ENCODE measurements around the gene INPP4B.

INPP4B gene

DNA sequence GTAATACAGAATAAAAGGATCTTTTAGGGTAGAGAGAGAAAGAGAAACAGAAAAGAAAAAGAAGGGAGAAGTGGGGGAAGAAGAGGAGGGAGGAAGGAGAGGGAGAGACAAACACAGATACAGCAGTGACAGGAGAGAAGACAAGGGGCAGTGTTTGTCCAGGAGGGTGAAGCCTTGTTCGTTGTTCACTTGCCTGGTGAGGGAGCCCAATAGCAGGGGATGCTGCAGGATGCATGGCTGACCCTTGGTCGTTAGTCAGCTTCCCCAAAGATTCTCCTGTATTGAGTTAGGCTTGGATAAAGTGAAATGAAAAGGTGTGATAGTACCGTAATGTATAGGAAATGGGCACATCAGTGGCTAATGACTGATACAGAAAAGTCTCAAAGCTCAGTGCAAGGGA, 806.1 kb downstream of the INPP4B start:
- TF ChIP-seq, protein P1, sequence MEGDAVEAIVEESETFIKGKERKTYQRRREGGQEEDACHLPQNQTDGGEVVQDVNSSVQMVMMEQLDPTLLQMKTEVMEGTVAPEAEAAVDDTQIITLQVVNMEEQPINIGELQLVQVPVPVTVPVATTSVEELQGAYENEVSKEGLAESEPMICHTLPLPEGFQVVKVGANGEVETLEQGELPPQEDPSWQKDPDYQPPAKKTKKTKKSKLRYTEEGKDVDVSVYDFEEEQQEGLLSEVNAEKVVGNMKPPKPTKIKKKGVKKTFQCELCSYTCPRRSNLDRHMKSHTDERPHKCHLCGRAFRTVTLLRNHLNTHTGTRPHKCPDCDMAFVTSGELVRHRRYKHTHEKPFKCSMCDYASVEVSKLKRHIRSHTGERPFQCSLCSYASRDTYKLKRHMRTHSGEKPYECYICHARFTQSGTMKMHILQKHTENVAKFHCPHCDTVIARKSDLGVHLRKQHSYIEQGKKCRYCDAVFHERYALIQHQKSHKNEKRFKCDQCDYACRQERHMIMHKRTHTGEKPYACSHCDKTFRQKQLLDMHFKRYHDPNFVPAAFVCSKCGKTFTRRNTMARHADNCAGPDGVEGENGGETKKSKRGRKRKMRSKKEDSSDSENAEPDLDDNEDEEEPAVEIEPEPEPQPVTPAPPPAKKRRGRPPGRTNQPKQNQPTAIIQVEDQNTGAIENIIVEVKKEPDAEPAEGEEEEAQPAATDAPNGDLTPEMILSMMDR (IDR thresholded peaks at IDR 0.05; ENCODE audit: insufficient read depth, low read length, poor library complexity, severe bottlenecking): no peak
- no peaks in the 10 kb centered on the region for H3K27me3 ChIP-seq (replicated peaks; ENCODE audit: control insufficient read depth, insufficient read depth, low read length)
- DNase-seq (ENCODE audit: extremely low read depth, insufficient read length): no peak
- no peaks in the 10 kb centered on the region for H3K36me3 ChIP-seq (ENCODE audit: control insufficient read depth, insufficient read depth, low read length)
- no peak overlapping the region for H3K4me3 ChIP-seq (replicated peaks; ENCODE audit: low read depth, low read length)

DNA sequence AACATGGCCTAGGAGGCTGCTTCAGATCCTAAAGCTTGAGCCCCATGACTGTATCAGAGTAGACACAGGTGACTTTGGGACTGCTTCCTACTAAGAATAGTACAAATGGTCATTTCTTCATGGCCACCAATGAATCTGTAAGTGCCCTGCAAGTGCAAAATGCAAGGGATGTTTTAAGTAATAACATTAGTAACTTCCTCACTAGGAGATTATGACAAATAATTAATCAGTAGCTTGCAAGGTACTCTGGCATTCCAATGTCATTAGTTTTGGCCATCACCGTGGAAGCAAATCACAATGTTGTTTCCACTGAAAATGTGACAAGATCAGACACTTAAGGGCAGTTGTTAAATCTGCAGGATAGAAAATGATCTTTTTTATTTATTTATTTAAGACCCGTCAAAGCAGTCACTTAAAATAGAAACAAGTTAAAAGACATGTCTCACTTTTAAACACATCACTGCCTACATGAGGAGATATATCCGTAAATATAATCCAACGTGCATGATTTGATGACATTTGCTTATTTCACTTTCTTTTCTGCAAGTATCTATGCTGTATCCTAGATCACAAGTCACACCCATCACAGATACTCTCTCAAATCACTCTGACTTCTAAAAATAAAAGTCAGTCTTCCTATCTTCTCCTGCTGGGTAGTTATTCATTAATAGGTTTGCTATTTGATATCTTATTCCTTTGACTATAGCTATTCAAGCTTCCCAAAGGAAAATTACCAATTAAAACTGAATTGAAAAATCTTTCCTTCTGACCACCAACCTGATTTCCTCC, 809.1 kb downstream of the INPP4B start:
- DNase-seq (ENCODE audit: extremely low read depth, insufficient read length): no peak

DNA sequence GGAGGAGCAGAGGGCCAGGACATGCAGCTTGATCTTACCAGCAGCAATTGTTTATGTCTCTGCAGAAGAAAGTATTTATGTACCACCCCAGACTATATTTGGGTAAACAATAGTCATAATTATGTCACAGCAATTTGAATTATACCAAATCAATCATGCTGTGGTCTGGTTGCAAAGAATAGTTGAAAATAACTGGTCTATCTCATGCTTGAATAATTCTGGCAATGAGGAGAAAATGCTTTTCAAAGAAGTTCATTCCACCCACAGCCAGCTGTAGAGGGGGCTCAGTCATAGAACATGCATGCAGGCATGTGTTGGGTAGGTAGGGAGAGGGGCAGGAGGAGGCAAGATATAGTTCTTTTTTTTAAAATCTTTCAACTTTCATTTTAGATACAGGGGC, 810.5 kb downstream of the INPP4B start:
- TF ChIP-seq, protein P1 (IDR thresholded peaks at IDR 0.05; ENCODE audit: insufficient read depth, low read length, poor library complexity, severe bottlenecking): no peak
- H3K36me3 ChIP-seq (ENCODE audit: control insufficient read depth, insufficient read depth, low read length): no peaks in the 10 kb centered on the region
- H3K27me3 ChIP-seq (replicated peaks; ENCODE audit: control insufficient read depth, insufficient read depth, low read length): no peaks in the 10 kb centered on the region
- no peak overlapping the region for H3K4me3 ChIP-seq (replicated peaks; ENCODE audit: low read depth, low read length)
- DNase-seq (ENCODE audit: extremely low read depth, insufficient read length): no peak

More for the DNA sequence above, 809.1 kb downstream of the INPP4B start:
- TF ChIP-seq, protein P1 (IDR thresholded peaks at IDR 0.05; ENCODE audit: insufficient read depth, low read length, poor library complexity, severe bottlenecking): no peak
- Histone ChIP-seq H3K4me3 (replicated peaks; ENCODE audit: low read depth, low read length) (no peak overlapping the region), H3K27me3 (replicated peaks; ENCODE audit: control insufficient read depth, insufficient read depth, low read length) (no peaks in the 10 kb centered on the region), H3K36me3 (ENCODE audit: control insufficient read depth, insufficient read depth, low read length) (no peaks in the 10 kb centered on the region)

DNA sequence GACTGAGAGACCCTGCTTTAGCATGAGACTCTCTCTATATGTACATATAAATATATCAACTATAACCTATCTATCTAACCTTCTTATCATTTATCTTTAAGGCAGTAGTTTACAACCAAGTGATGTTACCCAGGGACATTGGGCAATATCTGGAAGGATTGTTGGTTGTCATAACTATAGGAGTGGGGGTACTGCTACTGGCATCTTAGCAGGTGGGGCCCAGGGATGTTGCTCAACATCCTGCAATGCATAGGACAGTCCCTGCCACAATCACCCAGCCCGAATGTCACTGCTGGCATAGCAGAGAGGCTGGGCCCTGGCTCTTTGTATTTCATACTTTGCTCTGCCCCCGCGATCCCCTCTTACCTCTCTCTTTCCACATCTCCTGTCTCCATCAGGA, 812.0 kb downstream of the INPP4B start:
- Histone ChIP-seq H3K36me3 (ENCODE audit: control insufficient read depth, insufficient read depth, low read length) (no peaks in the 10 kb centered on the region), H3K4me3 (replicated peaks; ENCODE audit: low read depth, low read length) (no peak overlapping the region), H3K27me3 (replicated peaks; ENCODE audit: control insufficient read depth, insufficient read depth, low read length) (no peaks in the 10 kb centered on the region)
- DNase-seq (ENCODE audit: extremely low read depth, insufficient read length): no peak
- TF ChIP-seq, protein P1 (IDR thresholded peaks at IDR 0.05; ENCODE audit: insufficient read depth, low read length, poor library complexity, severe bottlenecking): no peak

DNA sequence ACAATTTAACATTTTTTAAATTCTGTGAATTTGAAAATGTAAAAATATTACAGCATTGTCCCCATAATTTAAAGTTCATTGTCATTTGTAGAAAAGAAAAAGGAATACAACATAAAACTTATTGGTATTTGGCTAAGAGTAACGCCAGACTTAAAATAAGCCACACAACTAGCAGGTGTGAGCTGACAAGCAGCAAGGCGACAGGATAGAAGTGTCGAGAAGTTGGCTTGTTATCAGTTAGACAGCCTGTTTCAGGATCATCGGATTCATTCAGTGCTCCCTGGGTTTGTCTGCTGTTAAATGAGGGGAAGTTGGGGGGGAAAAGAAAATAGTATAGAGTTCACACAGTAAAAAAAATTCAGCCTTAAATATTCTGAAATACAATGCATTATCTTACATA, 816.1 kb downstream of the INPP4B start:
- Histone ChIP-seq H3K36me3 (ENCODE audit: control insufficient read depth, insufficient read depth, low read length) (no peaks in the 10 kb centered on the region), H3K4me3 (replicated peaks; ENCODE audit: low read depth, low read length) (no peak overlapping the region), H3K27me3 (replicated peaks; ENCODE audit: control insufficient read depth, insufficient read depth, low read length) (no peaks in the 10 kb centered on the region)
- TF ChIP-seq, protein P1 (IDR thresholded peaks at IDR 0.05; ENCODE audit: insufficient read depth, low read length, poor library complexity, severe bottlenecking): no peak
- DNase-seq (ENCODE audit: extremely low read depth, insufficient read length): no peak
